IMR-90 (cell line): ENCODE results near the gene RAPGEF5. TPM values are rescaled to one million over a fixed set of nuclear protein-coding genes. Genes with fewer than 3 reads are reported as not detected.

ENCODE experiments used
- ATAC-seq: fragments of 200-7000 bp; cut with Tn5 transposase; 2 replicates; pipeline ENCODE4 v1.9.1; 2020; ENCODE audit warnings: low read depth, mild to moderate bottlenecking, moderate library complexity
- BruUV-seq: library from RNA; stranded (reverse); fragments of 400-500 nt; replicated peaks from 2 replicates; lab custom pipeline; 2021; lab: Mats Ljungman, UMichigan
- CTCF ChIA-PET: fragments of 300-600 bp; formaldehyde crosslinking; extraction: SDS; loops from one replicate; lab custom pipeline; 2021; ENCODE audit warnings: antibody characterized with exemption; lab: Yijun Ruan, JAX
- POLR2A ChIA-PET: fragments of 300-600 bp; sonication (Branson Sonifier 250); formaldehyde crosslinking; loops from one replicate; lab custom pipeline; 2022; ENCODE audit warnings: antibody characterized with exemption; ENCODE audit not compliant: unreplicated experiment; lab: Charles Lee
- DNase-seq: peaks from one replicate; pipeline ENCODE4 v3.0.0; 2013
- H2AFZ ChIP-seq: replicated peaks from 2 replicates; pipeline ENCODE3; 2013; ENCODE audit warnings: low read length, mild to moderate bottlenecking; ENCODE audit not compliant: poor library complexity
- H2AK5ac ChIP-seq: 2 replicates; pipeline ENCODE4 v1.6.1; 2013; ENCODE audit warnings: low read depth, low read length, inconsistent platforms
- H2AK9ac ChIP-seq: replicated peaks from 2 replicates; pipeline ENCODE3; 2013; ENCODE audit warnings: mild to moderate bottlenecking, low read depth, low read length, moderate library complexity; ENCODE audit not compliant: poor library complexity
- H2BK120ac ChIP-seq: 2 replicates; pipeline ENCODE4 v1.6.1; 2013; ENCODE audit warnings: low read depth, low read length, inconsistent platforms
- H2BK15ac ChIP-seq: 3 replicates; pipeline ENCODE4 v1.6.1; 2013; ENCODE audit warnings: low read depth, low read length, inconsistent platforms
- H2BK20ac ChIP-seq: 2 replicates; pipeline ENCODE4 v1.6.1; 2013; ENCODE audit warnings: low read depth, mild to moderate bottlenecking, inconsistent platforms, low read length, moderate library complexity
- H2BK5ac ChIP-seq: 2 replicates; pipeline ENCODE4 v1.6.1; 2013; ENCODE audit warnings: mild to moderate bottlenecking, low read depth, low read length, inconsistent platforms; ENCODE audit not compliant: poor library complexity, severe bottlenecking
- H3K14ac ChIP-seq: replicated peaks from 2 replicates; pipeline ENCODE4 v1.6.1; 2013; ENCODE audit warnings: low read depth, low read length, inconsistent platforms
- H3K18ac ChIP-seq: 2 replicates; pipeline ENCODE4 v1.6.1; 2013; ENCODE audit warnings: low read depth, low read length, control low read depth
- H3K23ac ChIP-seq: 2 replicates; pipeline ENCODE4 v1.6.1; 2013; ENCODE audit warnings: low read depth, low read length, inconsistent platforms
- H3K27ac ChIP-seq: 2 replicates; pipeline ENCODE4 v1.5.1; 2013; ENCODE audit warnings: mild to moderate bottlenecking, control low read depth, low read length; ENCODE audit not compliant: insufficient read depth
- H3K27me3 ChIP-seq: 2 replicates; pipeline ENCODE4 v1.6.1; 2013; ENCODE audit warnings: low read length; ENCODE audit not compliant: control insufficient read depth, insufficient read depth
- H3K36me3 ChIP-seq: 2 replicates; pipeline ENCODE4 v1.6.1; 2013; ENCODE audit warnings: low read length, mixed read lengths; ENCODE audit not compliant: control insufficient read depth, insufficient read depth
- H3K4ac ChIP-seq: 2 replicates; pipeline ENCODE4 v1.6.1; 2013; ENCODE audit warnings: low read depth, low read length, inconsistent platforms
- H3K4me1 ChIP-seq: 2 replicates; pipeline ENCODE4 v1.6.1; 2013; ENCODE audit warnings: low read length, mixed read lengths; ENCODE audit not compliant: control insufficient read depth, insufficient read depth
- H3K4me2 ChIP-seq: 2 replicates; pipeline ENCODE4 v1.6.1; 2013; ENCODE audit warnings: low read depth, mild to moderate bottlenecking, control low read depth, low read length, moderate library complexity
- H3K4me3 ChIP-seq: 2 replicates; pipeline ENCODE4 v1.5.1; 2013; ENCODE audit warnings: low read depth, mild to moderate bottlenecking, control low read depth, low read length, moderate library complexity; ENCODE audit not compliant: insufficient read depth
- H3K56ac ChIP-seq: 2 replicates; pipeline ENCODE4 v1.6.1; 2013; ENCODE audit warnings: low read length, inconsistent platforms; ENCODE audit not compliant: insufficient read depth; ENCODE audit errors: extremely low read depth
- H3K79me1 ChIP-seq, 2 experiments: 2 replicates each; pipeline ENCODE4 v1.6.1; 2013; ENCODE audit warnings: low read length in 2 of 2, inconsistent platforms in 1 of 2, low read depth in 1 of 2
- H3K9ac ChIP-seq: 2 replicates; pipeline ENCODE4 v1.6.1; 2013; ENCODE audit warnings: low read depth, low read length, control low read depth
- H3K9me1 ChIP-seq: 2 replicates; pipeline ENCODE4 v1.6.1; 2013; ENCODE audit warnings: low read length, inconsistent platforms; ENCODE audit not compliant: insufficient read depth
- H3K9me3 ChIP-seq: 2 replicates; pipeline ENCODE4 v1.6.1; 2013; ENCODE audit warnings: low read length; ENCODE audit not compliant: control insufficient read depth, insufficient read depth
- H4K20me1 ChIP-seq: 2 replicates; pipeline ENCODE4 v1.6.1; 2013; ENCODE audit warnings: low read length, inconsistent platforms; ENCODE audit not compliant: insufficient read depth
- H4K5ac ChIP-seq: 2 replicates; pipeline ENCODE4 v1.6.1; 2013; ENCODE audit warnings: mild to moderate bottlenecking, low read depth, low read length, control low read depth
- H4K8ac ChIP-seq, 2 experiments: 2 replicates each; pipeline ENCODE4 v1.6.1; 2013; ENCODE audit warnings: low read depth in 2 of 2, low read length in 2 of 2, control low read depth in 1 of 2, inconsistent platforms in 1 of 2
- H4K91ac ChIP-seq: 2 replicates; pipeline ENCODE4 v1.6.1; 2013; ENCODE audit warnings: low read depth, low read length, inconsistent platforms; ENCODE audit not compliant: insufficient read depth
- BHLHE40 ChIP-seq: fragments of 150-350 bp; IDR thresholded peaks from 2 replicates; pipeline ENCODE4 v1.6.1; 2016; ENCODE audit warnings: mild to moderate bottlenecking, low read depth, low read length
- CEBPB ChIP-seq: IDR thresholded peaks from 2 replicates; pipeline ENCODE4 v1.6.1; 2012; ENCODE audit warnings: low read depth, low read length, improper control_type of control experiment
- CHD1 ChIP-seq: IDR thresholded peaks from 2 replicates; pipeline ENCODE4 v1.6.1; 2012; ENCODE audit warnings: low read depth, low read length, improper control_type of control experiment
- CTCF ChIP-seq: conservative IDR thresholded peaks from 2 replicates; pipeline ENCODE4 v1.5.1; 2012; ENCODE audit warnings: mild to moderate bottlenecking, low read depth, low read length, improper control_type of control experiment
- FOS ChIP-seq: fragments of 150-350 bp; IDR thresholded peaks from 2 replicates; pipeline ENCODE4 v1.6.1; 2016; ENCODE audit warnings: low read depth, low read length
- MAFK ChIP-seq: IDR thresholded peaks from 2 replicates; pipeline ENCODE4 v1.6.1; 2012; ENCODE audit warnings: low read depth, low read length, improper control_type of control experiment
- MAZ ChIP-seq: IDR thresholded peaks from 2 replicates; pipeline ENCODE4 v1.6.1; 2012; ENCODE audit warnings: low read depth, mild to moderate bottlenecking, low read length, improper control_type of control experiment, moderate library complexity, borderline replicate concordance
- MXI1 ChIP-seq: IDR thresholded peaks from 2 replicates; pipeline ENCODE4 v1.6.1; 2012; ENCODE audit warnings: low read depth, mild to moderate bottlenecking, low read length, moderate library complexity, borderline replicate concordance
- POLR2A ChIP-seq: IDR thresholded peaks from 2 replicates; pipeline ENCODE4 v1.6.1; 2012; ENCODE audit warnings: mild to moderate bottlenecking, low read depth, low read length
- RAD21 ChIP-seq: IDR thresholded peaks from 2 replicates; pipeline ENCODE4 v1.6.1; 2012; ENCODE audit warnings: low read length, improper control_type of control experiment
- RCOR1 ChIP-seq: IDR thresholded peaks from 2 replicates; pipeline ENCODE4 v1.6.1; 2012; ENCODE audit warnings: mild to moderate bottlenecking, low read length, improper control_type of control experiment; ENCODE audit not compliant: insufficient replicate concordance
- RFX5 ChIP-seq: IDR thresholded peaks from 2 replicates; pipeline ENCODE4 v1.8.0; 2012; ENCODE audit warnings: low read depth, mild to moderate bottlenecking, low read length, moderate library complexity
- SMC3 ChIP-seq: fragments of 150-350 bp; IDR thresholded peaks from 2 replicates; pipeline ENCODE4 v1.6.1; 2016; ENCODE audit warnings: low read depth, mild to moderate bottlenecking, antibody characterized with exemption, low read length, moderate library complexity
- USF2 ChIP-seq: fragments of 150-350 bp; IDR thresholded peaks from 2 replicates; pipeline ENCODE4 v1.6.1; 2017; ENCODE audit warnings: mild to moderate bottlenecking, antibody characterized with exemption, low read length, low read depth
- WGBS, 2 experiments: methylation state at CpG; one replicate each; pipeline versions ENCODE4 v1.1.5 to v1.1.7; 2013; ENCODE audit warnings: missing lambda C conversion rate in 2 of 2; ENCODE audit not compliant: insufficient read length in 1 of 2; ENCODE audit errors: extremely low coverage in 2 of 2; 5-methylcytosine and 5-hydroxymethylcytosine counted together
- dilution Hi-C: fragments of 300-500 bp; cut with HindIII; formaldehyde crosslinking; loops from one replicate; pipeline ENCODE4 v1.14.3; 2018; ENCODE audit warnings: low sequenced_read_pairs; ENCODE audit not compliant: unreplicated experiment
- in situ Hi-C: fragments of 300-500 bp; cut with MboI; formaldehyde crosslinking; loops from 3 replicates; pipeline ENCODE4 v1.14.3; 2019; ENCODE audit warnings: low sequenced_read_pairs, inconsistent platforms, mixed read lengths
- intact Hi-C: fragments of 100-400 bp; cut with micrococcal nuclease; formaldehyde crosslinking; loops from 2 replicates; pipeline ENCODE4 v1.10.0; 2022
- polyA plus RNA-seq, 3 experiments: library from polyadenylated mRNA; depleted of rRNA; stranded (reverse); fragments of >200 nt; gene quantifications; 2 replicates each; pipeline ENCODE4 v1.2.3, GENCODE V29; 2012; ENCODE audit warnings: low replicate concordance in 1 of 3
- total RNA-seq: library from RNA; depleted of rRNA; stranded (reverse); fragments of >200 nt; gene quantifications from 2 replicates; pipeline ENCODE4 v1.2.3, GENCODE V29; 2012

RAPGEF5 gene
- total and polyA plus RNA-seq, 2 of the 4 experiments (the other 2 are of a cell fraction) = 0.05 to 0.18 TPM

DNA sequence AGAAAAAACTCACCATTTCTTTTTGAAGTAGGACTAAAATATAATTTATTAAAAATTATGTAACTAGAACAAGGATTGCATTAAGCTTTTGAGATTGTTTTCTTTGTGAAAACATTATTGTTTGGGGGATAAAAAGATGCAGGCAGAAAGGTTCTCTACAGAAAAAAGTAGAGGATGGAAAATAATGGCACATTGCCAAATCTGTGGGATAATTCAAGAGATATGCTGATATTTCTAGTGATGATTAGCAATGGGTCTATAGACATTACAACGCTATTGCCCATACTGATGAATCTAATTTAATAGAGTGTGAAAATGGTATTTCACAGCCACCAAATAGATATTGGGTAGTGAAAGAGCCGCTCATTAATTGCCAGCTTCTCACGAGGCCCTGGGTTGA, 204.3 kb downstream of the RAPGEF5 start:
- Histone ChIP-seq H2BK20ac (no peak overlapping the region), H3K9ac (no peak overlapping the region), H3K27ac (no peak overlapping the region), H2BK15ac (no peak overlapping the region), H3K9me3 (no peaks in the 10 kb centered on the region), H3K36me3 (no peaks in the 10 kb centered on the region), H2AFZ (no peak overlapping the region), H2BK5ac (no peak overlapping the region), H3K4ac (no peak overlapping the region), H3K27me3 (no peaks in the 10 kb centered on the region), H3K18ac (no peak overlapping the region), H4K91ac (no peak overlapping the region), H3K4me1 (no peaks in the 10 kb centered on the region), H4K5ac (no peak overlapping the region), H4K8ac (no peak overlapping the region), H3K79me1 (no peaks in the 10 kb centered on the region), H3K56ac (no peak overlapping the region), H4K20me1 (no peaks in the 10 kb centered on the region), H3K9me1 (no peaks in the 10 kb centered on the region), H2BK120ac (no peak overlapping the region), H3K14ac (no peak overlapping the region), H2AK9ac (no peak overlapping the region), H3K23ac (no peak overlapping the region), H3K4me2 (no peak overlapping the region), H3K4me3 (no peak overlapping the region), H2AK5ac (no peak overlapping the region)
- in situ Hi-C loops = no loop called here
- POLR2A ChIA-PET = no interaction called here
- CTCF ChIA-PET = no interaction called here
- DNase-seq (no peak), ATAC-seq (no peak)
- 60% methylated on average over 1 of the region's 3 CpGs; no CpG with 5 or more reads in 1 of the 2 experiments for WGBS, 2 experiments
- TF ChIP-seq MAFK = no peak
- no peak for TF ChIP-seq CHD1
- no peak for TF ChIP-seq RFX5
- no peak for TF ChIP-seq FOS
- no peak for TF ChIP-seq CTCF
- TF ChIP-seq USF2 = no peak
- TF ChIP-seq BHLHE40 = no peak
- TF ChIP-seq SMC3 = no peak
- TF ChIP-seq MAZ = no peak
- TF ChIP-seq MXI1 = no peak
- TF ChIP-seq RCOR1 = no peak
- no peak for TF ChIP-seq CEBPB
- no peak for TF ChIP-seq POLR2A
- no peak for TF ChIP-seq RAD21
- dilution Hi-C loops = no loop called here
- intact Hi-C loops = no loop called here
- no TSS peak for BruUV-seq
